Raji (cell line): ENCODE measurements around the gene PLEKHA8.

Experiments used
- POLR2A ChIP-seq: IDR thresholded peaks from 2 replicates; pipeline ENCODE4 v1.6.1; 2011; ENCODE audit warnings: low read depth, low read length, control low read depth; ENCODE audit not compliant: insufficient read depth

PLEKHA8 gene

GRCh38 chr7:30028216-30028748 is at the start of gene PLEKHA8:
Gene PLEKHA8, plus strand, starts transcription at chr7:30028412. Its CDS starts 351 bp downstream, at chr7:30028763.
- TF ChIP-seq POLR2A = peak; percentile 85

- TF ChIP-seq POLR2A = no peak
Measured at GRCh38 chr7:29980151-29980550, 48.1 kb upstream of the PLEKHA8 start.

- TF ChIP-seq POLR2A = peak; percentile 18; the same call in 1 of the 2 replicates
Measured at GRCh38 chr7:29987083-29987482, 41.1 kb upstream of the PLEKHA8 start.

- TF ChIP-seq POLR2A = no peak
Measured at GRCh38 chr7:29987811-29988317, 40.3 kb upstream of the PLEKHA8 start.

GRCh38 chr7:29988424-29989256 is 39.6 kb upstream of the PLEKHA8 start:
- TF ChIP-seq POLR2A = no peak

- TF ChIP-seq POLR2A = 0 out of 2 replicates have a peak, but pooled peaks have one; percentile 22
Measured at GRCh38 chr7:29989257-29989995, 38.8 kb upstream of the PLEKHA8 start, which contains the start of gene SCRN1. Gene SCRN1, minus strand, starts transcription at chr7:29989801. Its CDS starts 20,734 bp downstream, at chr7:29969067.

GRCh38 chr7:29990931-29991330 is 37.3 kb upstream of the PLEKHA8 start:
- no peak for TF ChIP-seq POLR2A

GRCh38 chr7:29991937-29992336 is 36.3 kb upstream of the PLEKHA8 start:
- no peak for TF ChIP-seq POLR2A

- no peak for TF ChIP-seq POLR2A
Measured at GRCh38 chr7:29993140-29993539, 35.1 kb upstream of the PLEKHA8 start.

GRCh38 chr7:29995652-29996051 is 32.6 kb upstream of the PLEKHA8 start:
- TF ChIP-seq POLR2A = no peak

- TF ChIP-seq POLR2A = no peak
Measured at GRCh38 chr7:29996321-29996720, 31.9 kb upstream of the PLEKHA8 start.

- no peak for TF ChIP-seq POLR2A
Measured at GRCh38 chr7:29998489-29998888, 29.7 kb upstream of the PLEKHA8 start.

GRCh38 chr7:30001998-30002397 is 26.2 kb upstream of the PLEKHA8 start:
- no peak for TF ChIP-seq POLR2A

GRCh38 chr7:30003098-30003497 is 25.1 kb upstream of the PLEKHA8 start:
- no peak for TF ChIP-seq POLR2A

GRCh38 chr7:30005464-30005863 is 22.7 kb upstream of the PLEKHA8 start:
- no peak for TF ChIP-seq POLR2A
